LoVo (cell line): ENCODE results near the gene ARHGAP10.

Experiments
- DNase-seq: peaks from one replicate; pipeline ENCODE4 v3.0.0-alpha.2; 2016; ENCODE audit warnings: low spot score

Gene ARHGAP10

DNA sequence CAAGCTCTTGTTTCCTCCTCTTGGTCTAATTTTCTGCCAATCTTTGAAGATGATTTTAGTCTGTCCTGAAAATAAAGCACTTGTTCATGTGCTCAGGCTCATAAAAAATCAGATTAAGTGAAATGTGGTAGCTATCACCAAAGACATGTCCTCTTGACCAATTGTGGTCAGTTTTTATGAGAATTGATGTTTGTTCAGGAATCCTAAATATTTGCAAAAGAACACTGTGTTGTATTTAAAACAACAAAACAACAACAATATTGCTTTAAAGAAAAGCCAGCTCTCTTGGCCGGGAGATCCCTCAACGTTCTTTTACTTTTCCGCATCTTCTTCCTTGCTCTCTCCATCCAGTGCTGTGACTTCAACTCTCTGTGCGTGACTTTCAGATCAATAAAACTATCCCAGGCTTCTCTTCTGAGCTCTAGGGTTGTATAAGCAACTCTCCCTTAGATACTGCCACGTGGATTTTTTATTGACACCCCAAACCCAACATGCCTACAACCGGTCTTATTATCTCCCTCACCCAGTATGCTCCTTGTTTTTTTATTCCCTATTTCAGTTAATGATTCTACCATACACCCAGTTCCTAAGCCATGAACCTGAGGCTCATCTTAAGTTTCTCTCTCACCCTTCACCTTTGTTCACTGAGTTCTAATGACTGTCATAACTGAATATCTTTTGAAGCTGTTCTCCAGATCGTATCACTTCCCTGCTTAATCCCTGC lies 309.9 kb downstream of the ARHGAP10 start:
- no peak for DNase-seq

- DNase-seq, result no peak
Measured at GRCh38 chr4:148044089-148044911, 312.4 kb downstream of the ARHGAP10 start.

GRCh38 chr4:148044912-148045352 lies 313.0 kb downstream of the ARHGAP10 start:
- no peak for DNase-seq

- DNase-seq, result no peak
Measured at GRCh38 chr4:148048598-148048997, 316.7 kb downstream of the ARHGAP10 start.

GRCh38 chr4:148051403-148051802 lies 319.5 kb downstream of the ARHGAP10 start:
- DNase-seq, result no peak

DNA sequence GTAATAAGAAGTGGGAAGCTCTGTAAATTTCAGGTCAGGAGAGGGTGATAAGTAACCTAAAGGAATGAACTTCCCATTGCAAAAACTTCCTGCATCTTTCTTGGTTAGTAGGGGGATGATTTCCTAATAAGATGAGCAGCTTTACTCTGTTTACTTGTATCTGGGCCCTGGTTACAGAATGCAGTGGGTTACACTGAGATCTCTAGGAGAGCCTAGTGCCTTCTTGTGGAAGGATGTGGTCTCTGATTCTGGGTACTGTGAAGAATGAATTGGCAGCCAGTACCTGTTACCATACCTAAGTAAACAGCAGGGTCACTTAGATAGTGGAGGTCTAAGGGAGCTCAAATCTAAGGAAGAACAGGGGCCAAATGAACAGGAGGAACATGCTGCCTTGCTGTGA lies 320.6 kb downstream of the ARHGAP10 start:
- DNase-seq, result no peak

DNA sequence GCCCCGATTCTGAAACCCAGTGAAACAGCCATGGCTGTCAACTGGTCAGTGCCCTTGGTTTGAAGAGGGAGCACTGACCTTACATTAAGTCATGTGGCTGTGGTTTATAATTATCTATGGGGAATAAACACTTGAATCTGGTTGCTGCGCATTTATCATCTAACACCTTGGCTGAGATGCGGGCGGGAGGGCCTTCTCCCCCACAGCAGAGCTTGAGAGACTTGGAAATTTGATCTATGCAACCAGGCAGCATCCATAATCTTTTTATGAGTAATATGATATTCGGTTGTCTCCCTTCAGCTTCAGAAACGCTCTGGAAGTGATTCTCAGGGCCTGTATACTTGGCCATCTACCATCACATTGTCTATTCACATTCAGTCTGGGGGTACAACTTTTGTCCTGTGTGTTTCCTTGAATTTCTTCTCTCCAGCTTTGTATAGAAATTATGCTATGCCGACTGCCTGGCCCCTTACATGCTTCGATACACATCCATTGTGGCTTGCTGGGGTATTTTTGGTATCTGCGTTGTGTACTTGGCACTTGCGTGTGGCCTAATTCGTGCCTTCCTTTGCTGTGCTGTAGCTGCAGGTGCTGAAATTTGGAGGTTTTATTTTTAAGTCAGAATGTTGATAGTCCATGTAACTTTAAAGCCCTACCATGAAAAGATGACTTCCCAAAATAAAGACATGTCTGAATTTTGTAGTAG lies 321.6 kb downstream of the ARHGAP10 start:
- no peak for DNase-seq

GRCh38 chr4:148054275-148054674 lies 322.4 kb downstream of the ARHGAP10 start:
- no peak for DNase-seq

- DNase-seq, result no peak
Measured at GRCh38 chr4:148055844-148056243, 324.0 kb downstream of the ARHGAP10 start.

GRCh38 chr4:148056879-148057278 lies 325.0 kb downstream of the ARHGAP10 start:
- no peak for DNase-seq

DNA sequence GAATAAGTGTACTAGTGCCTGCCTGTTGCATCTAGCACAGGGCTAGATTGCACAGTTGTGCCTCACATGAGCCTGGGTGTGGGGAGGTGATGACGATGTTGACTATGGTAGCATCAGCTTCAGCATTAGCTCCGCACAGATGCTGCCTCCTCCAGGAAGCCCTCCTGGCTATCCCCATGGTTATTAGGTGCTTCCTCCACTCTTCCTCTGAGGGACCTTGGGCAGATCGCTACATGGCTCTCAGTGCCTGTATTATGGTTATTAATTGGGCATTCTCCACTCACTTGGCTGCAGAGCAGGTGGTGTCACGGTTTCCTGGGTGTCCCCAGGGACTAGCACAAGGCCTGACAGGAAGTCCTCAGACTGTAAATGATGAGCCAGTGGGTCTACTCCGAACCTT lies 325.6 kb downstream of the ARHGAP10 start:
- no peak for DNase-seq

DNA sequence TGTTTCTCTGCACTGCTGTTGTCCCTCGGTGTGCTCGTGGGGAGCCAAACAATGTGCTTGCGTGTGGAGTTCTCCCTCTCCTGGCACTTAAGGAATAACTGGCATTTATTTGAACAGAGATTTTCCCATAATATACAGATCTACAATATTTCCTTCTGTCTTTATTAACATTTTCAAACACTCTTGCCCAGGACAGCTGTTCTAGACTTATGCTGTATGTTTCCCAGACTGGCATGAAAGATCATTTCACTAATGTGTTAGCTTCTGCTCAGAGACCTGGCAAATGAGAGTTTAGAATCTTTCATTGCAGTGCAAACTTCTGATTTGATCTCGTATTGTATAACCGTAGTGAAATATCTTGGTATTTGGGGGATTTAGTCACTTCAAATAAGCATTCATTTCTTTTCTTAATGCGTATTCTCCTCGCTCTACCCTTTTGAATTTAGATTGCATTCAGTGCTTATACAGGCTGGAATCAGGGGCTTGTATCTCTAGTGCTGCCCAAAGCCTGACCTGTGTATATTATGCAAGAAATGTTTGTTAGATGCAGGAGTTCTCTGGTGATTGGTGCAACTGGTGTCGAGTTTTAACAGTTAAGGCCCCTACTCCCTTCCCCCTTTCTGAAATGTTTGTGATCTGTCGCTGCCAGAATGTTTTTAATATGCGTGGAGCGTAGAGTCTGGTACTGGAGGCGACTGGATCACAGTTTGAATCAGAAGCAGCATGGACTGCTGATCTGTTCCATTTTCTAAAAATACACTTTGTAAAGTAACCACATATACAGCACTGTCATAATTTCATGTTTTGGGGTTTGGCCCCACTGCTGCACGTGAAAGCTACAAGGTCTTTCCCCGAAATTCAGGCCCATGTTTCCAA lies 326.3 kb downstream of the ARHGAP10 start:
- no peak for DNase-seq

- no peak for DNase-seq
Measured at GRCh38 chr4:148059617-148060180, 327.8 kb downstream of the ARHGAP10 start.

- DNase-seq, result no peak
Measured at GRCh38 chr4:148060264-148061140, 328.6 kb downstream of the ARHGAP10 start.

DNA sequence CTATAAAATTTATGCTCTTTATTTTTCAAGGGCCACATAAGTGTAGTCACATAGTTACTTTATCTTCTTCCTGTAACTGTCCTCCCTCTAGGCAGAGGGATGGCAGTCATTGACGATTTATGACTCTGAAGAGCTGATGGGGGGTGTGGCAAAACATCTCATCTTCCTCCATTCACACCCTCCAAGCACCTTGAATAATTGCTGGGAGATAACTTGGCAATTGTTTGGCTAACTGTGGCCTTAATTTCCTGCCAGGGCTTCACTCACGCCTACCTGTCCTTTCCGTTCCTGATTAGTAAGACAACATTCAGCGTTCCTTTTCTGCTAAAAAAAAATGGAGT lies 329.2 kb downstream of the ARHGAP10 start:
- peak; percentile 9 for DNase-seq

DNA sequence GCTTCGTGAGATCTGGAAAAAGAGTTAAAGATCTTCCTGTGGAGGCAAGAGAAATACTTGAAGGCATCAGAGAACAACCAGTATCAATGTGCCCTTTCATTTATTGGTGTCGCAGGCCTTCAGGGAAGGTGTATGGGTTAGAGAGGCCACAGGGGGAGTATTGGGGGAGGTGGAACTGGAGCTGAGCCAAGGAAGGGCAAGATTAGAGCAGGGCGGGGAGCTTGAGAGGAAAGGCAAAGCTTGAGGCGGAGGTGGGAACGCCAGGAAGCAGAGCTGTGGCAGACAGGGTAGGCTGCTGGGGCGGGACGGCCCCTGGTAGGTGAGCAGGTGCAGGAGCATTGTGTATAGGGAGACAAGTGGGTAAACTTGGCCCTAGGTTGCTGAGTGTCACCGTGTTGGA lies 329.9 kb downstream of the ARHGAP10 start:
- peak; percentile 9 for DNase-seq

DNA sequence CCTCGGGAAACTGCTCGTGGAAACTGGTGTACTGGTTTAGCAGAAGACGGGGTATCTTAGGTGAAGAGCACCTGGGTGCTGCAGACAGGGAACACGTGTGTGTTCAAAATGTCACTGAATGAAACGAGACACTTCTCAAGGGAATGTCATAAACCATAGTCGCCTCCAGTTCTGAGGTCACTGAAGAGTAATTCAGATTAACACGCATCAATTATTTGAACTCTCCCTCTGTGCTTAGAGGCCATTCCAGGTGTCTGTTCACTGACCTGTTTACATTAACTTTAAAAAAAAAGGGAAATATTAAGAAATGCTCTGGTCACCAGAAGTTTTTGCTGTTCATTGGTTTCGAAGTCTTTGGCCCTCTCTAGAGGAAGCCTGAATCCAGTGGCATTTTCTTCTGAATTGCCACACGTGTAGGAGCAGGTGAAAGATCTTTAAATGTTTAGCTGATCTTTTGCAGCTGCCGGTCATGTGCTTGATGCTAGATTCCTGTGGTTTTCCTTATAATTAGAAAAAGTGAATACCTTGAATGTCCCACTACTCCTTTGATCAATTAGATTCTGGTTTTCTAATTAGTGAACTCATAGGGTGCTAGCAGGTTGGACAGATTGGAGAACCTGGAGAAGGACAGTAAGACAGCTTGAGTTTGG lies 330.5 kb downstream of the ARHGAP10 start:
- no peak for DNase-seq

DNA sequence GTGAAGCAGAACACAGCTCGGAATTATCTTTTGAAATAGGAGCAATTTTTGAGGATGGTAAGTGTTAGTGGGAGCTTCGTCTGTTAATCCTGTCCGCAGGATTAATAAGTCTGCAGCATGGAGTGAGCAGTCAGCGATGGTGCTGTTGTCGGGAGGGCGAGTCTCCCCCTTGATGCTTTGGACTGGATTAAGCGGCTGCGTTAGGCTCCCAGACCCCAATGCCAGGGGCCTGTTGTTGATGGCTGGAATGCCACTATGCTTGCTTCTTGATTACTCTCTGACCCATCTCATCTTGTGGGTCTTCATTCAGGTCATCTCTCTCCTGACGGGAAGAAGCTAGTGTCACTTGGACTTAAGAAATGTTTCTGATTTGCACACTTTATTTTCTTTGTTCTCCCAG lies 332.6 kb downstream of the ARHGAP10 start:
- DNase-seq, result no peak

DNA sequence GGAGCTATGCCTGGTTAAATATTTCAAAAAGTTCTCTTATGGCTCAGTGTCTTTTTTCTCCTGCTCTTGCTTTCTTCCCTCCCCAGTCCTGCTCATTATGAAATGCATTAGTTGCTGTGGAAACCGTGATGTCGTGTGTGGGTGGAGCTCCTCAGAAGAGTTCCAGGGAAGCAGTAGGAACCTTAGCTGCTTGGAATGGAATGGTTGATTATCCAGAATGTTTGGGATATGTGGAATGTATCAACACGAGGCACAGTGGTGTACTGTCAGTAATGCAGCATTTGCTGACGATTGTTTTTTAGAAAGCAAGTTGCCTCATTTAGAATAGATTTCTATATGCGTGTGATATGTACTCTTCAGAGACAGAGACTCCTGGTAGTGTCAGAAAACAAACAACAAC lies 333.2 kb downstream of the ARHGAP10 start:
- no peak for DNase-seq

DNA sequence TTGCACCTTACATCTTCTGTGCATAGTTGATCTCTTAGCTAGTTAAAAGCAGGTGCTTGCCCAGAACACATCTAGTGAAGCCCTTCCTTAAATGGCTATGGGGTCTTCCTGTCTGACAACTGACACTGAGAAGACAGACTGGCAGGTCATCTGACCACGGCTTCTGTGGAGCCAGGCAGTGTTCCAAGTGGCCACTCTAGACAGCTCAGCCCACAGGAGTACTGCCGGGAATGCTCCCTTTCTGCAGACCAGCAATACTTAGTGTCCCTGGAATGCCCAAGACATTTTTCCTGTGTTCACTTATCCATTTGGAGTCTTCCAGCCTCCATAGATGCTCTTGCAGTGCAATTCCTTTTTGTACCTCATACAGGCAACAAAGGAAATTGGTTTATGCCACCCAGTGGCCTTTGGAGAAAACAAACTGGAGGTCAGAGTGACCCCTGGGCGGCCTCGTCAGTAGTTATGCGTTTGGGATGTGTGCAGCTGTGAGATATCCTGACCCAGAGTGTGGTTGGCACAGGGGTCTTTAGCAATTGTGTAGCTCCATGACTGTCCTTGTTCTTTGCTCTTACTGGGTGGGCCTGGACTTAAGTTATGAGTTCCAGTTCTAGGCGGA lies 335.5 kb downstream of the ARHGAP10 start:
- no peak for DNase-seq
